ENCODE results near the gene GPER1. TPM values are rescaled to one million over a fixed set of nuclear protein-coding genes. Genes with fewer than 3 reads are reported as not detected.
"Not testable (repeated sequence)": the region's sequence is repeated elsewhere in the genome, so short reads cannot be mapped to it uniquely, and the experiment has no call there.

Gene GPER1
- total RNA-seq (2014; rRNA removed; shearing (Covaris generic)) = not detected in 2 replicates

GRCh38 chr7:1087952-1088920 is at the start of gene GPER1:
TSS of gene GPER1 (plus strand) at chr7:1088113. CDS start at chr7:1091729, 3,616 bp downstream.
- Histone ChIP-seq H3K4me3 (peak within 1 kb of the TSS; percentile 12; the same call in 1 of the 2 replicates), H3K9me3 (replicated peaks) (no peaks in the 10 kb centered on the region), H3K27me3 (replicated peaks) (no peaks in the 10 kb centered on the region), H3K36me3 (no peaks in the 10 kb centered on the region), H3K27ac (no peak within 1 kb of the TSS), H3K4me1 (replicated peaks) (peaks cover 7% of the 10 kb centered on the region)
- no peak for DNase-seq (ENCODE audit: low read depth in 1 of 2, low spot score in 2 of 2)

DNA sequence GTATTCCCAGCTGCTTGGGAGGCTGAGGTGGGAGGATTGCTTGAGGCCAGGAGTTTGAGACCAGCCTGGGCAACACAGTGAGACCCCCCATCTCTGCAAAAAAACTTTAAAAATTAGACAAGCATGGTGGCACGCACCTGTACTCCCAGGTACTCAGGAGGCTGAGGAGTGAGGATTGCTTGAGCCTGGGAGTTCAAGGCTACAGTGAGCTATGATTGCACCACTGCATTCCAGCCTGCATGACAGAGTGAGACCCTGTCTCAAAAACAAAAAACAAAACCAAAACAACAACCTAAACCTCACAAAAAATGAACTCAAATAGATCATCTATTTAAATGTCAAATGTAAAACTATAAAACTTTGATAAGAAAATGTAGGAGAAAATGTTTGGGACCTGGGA is 47.7 kb upstream of the GPER1 start:
- not testable (repeated sequence) for H3K27me3 ChIP-seq (replicated peaks); DNase-seq (ENCODE audit: low read depth in 1 of 2, low spot score in 2 of 2); H3K27ac ChIP-seq; H3K4me3 ChIP-seq; H3K36me3 ChIP-seq; H3K9me3 ChIP-seq (replicated peaks)
- H3K4me1 ChIP-seq (replicated peaks) = peaks cover 21% of the 10 kb centered on the region

GRCh38 chr7:1040790-1041189 is 47.1 kb upstream of the GPER1 start:
- Histone ChIP-seq H3K4me3 (no peak overlapping the region), H3K27ac (no peak overlapping the region), H3K9me3 (replicated peaks) (no peaks in the 10 kb centered on the region), H3K36me3 (0 out of 2 replicates have a peak, but pooled peaks cover 2% of the 10 kb centered on the region), H3K27me3 (replicated peaks) (no peaks in the 10 kb centered on the region), H3K4me1 (replicated peaks) (peaks cover 21% of the 10 kb centered on the region)
- DNase-seq (ENCODE audit: low read depth in 1 of 2, low spot score in 2 of 2) = peak in 1 of 2 experiments; percentile 26

DNA sequence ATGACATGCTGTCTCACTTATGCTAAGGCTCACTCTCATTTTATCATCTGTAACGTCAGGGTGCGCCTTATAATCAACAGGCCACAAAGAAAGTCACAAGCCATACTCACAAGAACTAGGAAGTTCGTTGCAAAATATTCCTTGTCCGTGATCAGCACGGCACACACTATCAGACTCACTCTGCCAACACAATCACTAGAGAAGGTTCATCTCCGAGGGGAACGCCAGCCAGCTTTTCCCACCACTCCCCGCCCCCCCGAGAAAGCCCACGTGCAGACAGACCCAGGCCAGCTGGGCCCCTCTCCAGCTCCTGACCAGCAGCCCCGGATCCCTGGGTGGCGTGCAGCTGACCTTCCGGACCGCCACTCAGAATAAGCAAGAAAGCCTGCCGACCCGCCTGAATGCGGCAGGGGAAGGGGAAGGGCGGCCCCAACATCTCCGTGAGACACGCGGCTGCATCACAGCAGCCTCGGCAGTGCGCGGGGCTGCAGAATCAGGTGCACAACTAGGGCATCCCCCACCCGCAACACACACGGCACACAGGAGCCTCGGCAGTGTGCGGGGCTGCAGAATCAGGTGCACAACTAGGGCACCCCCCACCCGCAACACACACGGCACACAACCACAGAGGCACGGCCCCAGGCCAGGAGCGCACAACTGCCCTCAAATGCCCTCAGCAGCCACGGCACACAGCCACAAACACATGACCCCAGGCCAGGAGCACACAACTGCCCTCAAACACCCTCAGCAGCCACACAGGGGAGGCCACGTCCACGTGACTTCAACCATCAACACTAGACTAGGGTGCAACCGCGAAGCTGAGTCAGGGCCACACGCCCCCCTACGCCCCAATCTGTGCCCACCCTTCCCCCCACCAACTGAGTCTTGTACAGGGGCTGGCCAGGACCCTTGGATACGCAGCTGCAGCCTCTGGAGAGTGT is 46.1 kb upstream of the GPER1 start:
- no peak overlapping the region for H3K4me3 ChIP-seq

GRCh38 chr7:1042492-1042833 is 45.5 kb upstream of the GPER1 start:
- H3K27ac ChIP-seq = no peak overlapping the region
- no peak for DNase-seq (ENCODE audit: low read depth in 1 of 2, low spot score in 2 of 2)
- H3K9me3 ChIP-seq (replicated peaks) = no peaks in the 10 kb centered on the region
- H3K4me1 ChIP-seq (replicated peaks) = peaks cover 21% of the 10 kb centered on the region
- 0 out of 2 replicates have a peak, but pooled peaks cover 2% of the 10 kb centered on the region for H3K36me3 ChIP-seq
- no peak overlapping the region for H3K4me3 ChIP-seq
- no peaks in the 10 kb centered on the region for H3K27me3 ChIP-seq (replicated peaks)

More for the DNA sequence above, 46.1 kb upstream of the GPER1 start:
- Histone ChIP-seq H3K27ac (no peak overlapping the region), H3K4me1 (replicated peaks) (peaks cover 21% of the 10 kb centered on the region), H3K27me3 (replicated peaks) (no peaks in the 10 kb centered on the region), H3K9me3 (replicated peaks) (no peaks in the 10 kb centered on the region), H3K36me3 (0 out of 2 replicates have a peak, but pooled peaks cover 2% of the 10 kb centered on the region)
- no peak for DNase-seq (ENCODE audit: low read depth in 1 of 2, low spot score in 2 of 2)

DNA sequence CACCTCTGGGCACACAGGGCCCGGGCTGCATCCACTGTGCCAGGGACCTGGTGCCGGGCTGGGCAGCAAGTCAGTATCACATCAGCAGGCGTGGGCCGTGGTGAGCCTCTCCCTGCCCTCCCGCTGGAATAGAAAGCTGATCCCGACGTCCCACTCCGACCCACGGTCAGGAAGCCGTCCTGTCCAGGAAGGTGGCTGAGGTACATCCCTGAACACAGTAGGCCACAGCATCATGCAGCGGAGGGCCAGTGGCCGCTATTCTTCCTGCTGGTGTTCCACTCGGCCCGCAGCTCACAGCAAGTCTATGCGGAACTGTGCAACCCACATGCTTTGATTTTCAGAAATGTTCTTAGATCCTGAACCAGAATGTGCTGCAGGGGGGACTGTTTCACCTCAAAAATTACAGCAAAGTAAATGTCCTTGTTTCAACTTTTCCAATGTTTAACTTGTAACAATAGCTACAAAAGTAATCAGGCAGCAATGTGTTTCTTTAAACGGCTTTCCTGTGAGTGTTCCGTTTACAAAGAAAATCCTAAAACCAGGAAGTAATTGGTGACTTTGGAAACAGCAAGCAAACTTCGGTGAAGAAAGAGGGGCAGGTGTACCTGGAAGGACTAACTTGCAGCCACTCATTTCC is 44.2 kb upstream of the GPER1 start:
- Histone ChIP-seq H3K27ac (no peak overlapping the region), H3K4me1 (replicated peaks) (peaks cover 21% of the 10 kb centered on the region), H3K27me3 (replicated peaks) (no peaks in the 10 kb centered on the region), H3K4me3 (peak overlapping the region; percentile 54), H3K9me3 (replicated peaks) (no peaks in the 10 kb centered on the region), H3K36me3 (0 out of 2 replicates have a peak, but pooled peaks cover 2% of the 10 kb centered on the region)
- no peak for DNase-seq (ENCODE audit: low read depth in 1 of 2, low spot score in 2 of 2)

DNA sequence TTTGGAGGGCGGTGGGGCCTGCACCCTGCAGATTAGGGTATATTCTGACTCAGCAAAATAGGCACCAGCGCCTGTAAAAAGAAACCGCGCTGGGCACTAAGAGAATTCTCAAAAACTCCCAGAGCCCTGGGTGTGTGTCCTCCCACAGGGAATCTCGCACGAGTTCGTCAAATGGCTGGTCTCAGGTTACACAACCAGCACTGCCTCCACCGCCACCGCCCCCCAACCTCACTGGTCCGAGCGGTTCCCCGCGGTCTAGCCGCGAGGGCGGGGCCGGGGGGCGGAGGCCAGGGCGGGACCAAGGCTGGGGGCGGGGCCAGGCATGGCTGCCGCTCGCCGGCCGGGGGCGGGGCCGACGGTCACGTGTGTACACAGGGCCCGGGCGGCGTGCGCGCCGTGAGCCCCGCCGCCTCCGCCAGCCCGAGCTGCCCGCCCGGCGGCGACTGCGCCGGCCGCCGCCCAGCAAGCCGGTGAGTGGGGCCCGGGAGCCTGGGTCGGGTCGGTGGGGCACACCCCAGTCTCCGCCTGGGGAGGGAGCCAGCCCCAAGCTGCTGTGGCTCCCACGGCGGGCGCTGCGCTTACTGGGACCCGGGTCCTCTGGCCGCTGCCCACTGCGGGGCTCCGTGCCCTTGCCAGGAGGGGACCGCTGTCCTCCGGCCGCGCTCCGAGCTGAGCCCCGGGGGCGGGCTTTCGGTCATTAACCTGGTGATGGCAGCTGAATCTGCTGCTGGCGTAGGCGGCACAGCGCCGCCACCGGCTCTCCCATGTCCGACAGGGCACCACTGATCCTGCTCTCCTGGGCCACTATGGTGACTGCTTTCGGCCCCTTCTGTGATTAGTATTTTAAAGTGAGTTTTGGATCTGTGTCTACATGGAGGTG is 43.5 kb upstream of the GPER1 start, which contains the start of gene GPR146:
Gene GPR146 (plus strand): TSS at position 358 of the 880 bp plus-strand sequence. CDS start 12,970 bp downstream, outside the sequence.
- DNase-seq (ENCODE audit: low read depth in 1 of 2, low spot score in 2 of 2) = peak; percentile 64 to 96
- H3K4me3 ChIP-seq = peak within 1 kb of the TSS; percentile 54
- no peaks in the 10 kb centered on the region for H3K9me3 ChIP-seq (replicated peaks)

DNA sequence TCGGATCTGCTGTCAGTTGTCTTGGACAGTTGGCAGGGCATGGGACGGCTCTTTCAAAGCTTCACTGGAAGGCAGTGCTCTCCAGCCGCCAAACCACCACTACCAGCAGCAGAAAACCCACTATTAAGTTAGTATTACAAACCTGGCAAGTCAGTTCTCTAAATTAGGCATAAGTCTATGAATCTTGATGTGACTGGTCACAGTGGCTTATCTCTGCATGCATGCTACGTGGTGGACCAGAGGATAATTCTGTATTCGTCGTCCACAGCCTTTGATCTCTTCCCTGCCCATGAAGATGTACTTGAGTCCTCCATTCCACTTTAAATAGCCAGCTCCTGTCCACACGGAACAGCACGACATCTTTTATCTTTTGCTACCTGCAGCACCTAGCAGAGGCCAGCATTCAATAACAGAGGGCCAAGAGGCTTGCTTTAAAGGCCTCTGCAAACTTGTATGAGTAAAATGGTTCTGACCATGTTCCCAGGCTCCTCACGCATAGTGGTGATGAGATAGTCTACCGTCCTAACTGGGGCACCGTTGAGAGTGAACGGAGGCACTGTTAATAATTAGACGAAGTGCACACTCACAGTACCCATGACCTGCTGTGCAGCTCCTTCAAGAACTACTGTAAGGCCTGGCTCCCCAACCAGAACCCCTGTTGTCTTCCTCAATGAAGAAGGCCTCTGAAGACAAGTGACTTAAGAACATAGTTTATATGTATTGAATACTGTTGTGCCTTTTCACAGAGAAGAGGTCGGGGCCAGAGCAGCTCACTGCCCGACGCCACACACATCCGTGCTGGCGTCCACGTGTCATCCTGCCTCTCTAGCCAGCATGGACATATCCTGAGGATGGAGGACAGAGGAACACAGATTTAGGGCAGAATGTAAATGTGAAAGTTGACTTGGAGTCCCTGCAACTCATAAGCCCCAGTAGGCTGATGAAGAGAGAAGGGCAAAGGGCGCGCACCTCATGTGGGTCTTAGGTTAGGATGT is 42.5 kb upstream of the GPER1 start:
- Histone ChIP-seq H3K9me3 (replicated peaks) (no peaks in the 10 kb centered on the region), H3K27ac (no peak overlapping the region), H3K4me1 (replicated peaks) (peaks cover 19% of the 10 kb centered on the region), H3K27me3 (replicated peaks) (no peaks in the 10 kb centered on the region), H3K4me3 (peak overlapping the region; percentile 54), H3K36me3 (0 out of 2 replicates have a peak, but pooled peaks cover 2% of the 10 kb centered on the region)
- no peak for DNase-seq (ENCODE audit: low read depth in 1 of 2, low spot score in 2 of 2)

More for the DNA sequence above, 43.5 kb upstream of the GPER1 start, which contains the start of gene GPR146:
- no peak within 1 kb of the TSS for H3K27ac ChIP-seq
- H3K27me3 ChIP-seq (replicated peaks) = no peaks in the 10 kb centered on the region
- H3K4me1 ChIP-seq (replicated peaks) = peaks cover 21% of the 10 kb centered on the region
- H3K36me3 ChIP-seq = 0 out of 2 replicates have a peak, but pooled peaks cover 2% of the 10 kb centered on the region

- Histone ChIP-seq H3K4me1 (replicated peaks) (peaks cover 15% of the 10 kb centered on the region), H3K27ac (no peak overlapping the region), H3K36me3 (0 out of 2 replicates have a peak, but pooled peaks cover 2% of the 10 kb centered on the region), H3K4me3 (no peak overlapping the region), H3K9me3 (replicated peaks) (no peaks in the 10 kb centered on the region), H3K27me3 (replicated peaks) (no peaks in the 10 kb centered on the region)
- no peak for DNase-seq (ENCODE audit: low read depth in 1 of 2, low spot score in 2 of 2)
These were observed 40.9 kb upstream of the GPER1 start for GRCh38 chr7:1046722-1047679.

- H3K4me3 ChIP-seq = no peak overlapping the region
- no peaks in the 10 kb centered on the region for H3K27me3 ChIP-seq (replicated peaks)
- no peaks in the 10 kb centered on the region for H3K9me3 ChIP-seq (replicated peaks)
- no peak overlapping the region for H3K27ac ChIP-seq
- no peak for DNase-seq (ENCODE audit: low read depth in 1 of 2, low spot score in 2 of 2)
- 0 out of 2 replicates have a peak, but pooled peaks cover 2% of the 10 kb centered on the region for H3K36me3 ChIP-seq
- H3K4me1 ChIP-seq (replicated peaks) = peaks cover 8% of the 10 kb centered on the region
These were observed 38.7 kb upstream of the GPER1 start for GRCh38 chr7:1049006-1049741.
